ENCODE data around the gene SNX9. TPM values are rescaled to one million over a fixed set of nuclear protein-coding genes. Genes with fewer than 3 reads are reported as not detected.

SNX9 gene
- total and polyA plus RNA-seq, 2 of the 4 experiments (the other 2 are of a cell fraction) = 35.3 to 41.2 TPM

GRCh38 chr6:157813750-157814455 is 9.1 kb upstream of the SNX9 start:
- Histone ChIP-seq H2AFZ (replicated peaks; ENCODE audit: low read length, poor library complexity) (no peak overlapping the region), H2BK120ac (ENCODE audit: low read depth, low read length) (peak overlapping the region; percentile 82), H3K18ac (ENCODE audit: low read depth, low read length) (peak overlapping the region; percentile 77), H3K4ac (ENCODE audit: low read depth, low read length) (peak overlapping the region; percentile 88), H3K9me3 (ENCODE audit: control insufficient read depth, insufficient read depth, low read length) (no peaks in the 10 kb centered on the region), H2BK5ac (ENCODE audit: low read depth, low read length, poor library complexity, severe bottlenecking) (peak overlapping the region; percentile 50), H3K4me2 (ENCODE audit: low read depth, low read length) (peak overlapping the region; percentile 53; the same call in 1 of the 2 replicates), H2BK20ac (ENCODE audit: low read depth, low read length) (peak overlapping the region; percentile 95), H3K27me3 (ENCODE audit: control insufficient read depth, insufficient read depth, low read length) (no peaks in the 10 kb centered on the region), H4K20me1 (ENCODE audit: insufficient read depth, low read length) (no peaks in the 10 kb centered on the region), H3K4me3 (ENCODE audit: insufficient read depth, low read depth, low read length) (no peak overlapping the region), H3K79me1 (ENCODE audit: low read depth in 1 of 2, low read length in 2 of 2) (no peaks in the 10 kb centered on the region), H3K9me1 (ENCODE audit: insufficient read depth, low read length) (peaks cover 12% of the 10 kb centered on the region), H2AK9ac (replicated peaks; ENCODE audit: low read depth, low read length, poor library complexity) (no peak overlapping the region), H2AK5ac (ENCODE audit: low read depth, low read length) (peak overlapping the region; percentile 85), H4K91ac (ENCODE audit: insufficient read depth, low read depth, low read length) (peak overlapping the region; percentile 67), H3K36me3 (ENCODE audit: control insufficient read depth, insufficient read depth, low read length) (no peaks in the 10 kb centered on the region), H3K23ac (ENCODE audit: low read depth, low read length) (peak overlapping the region; percentile 69; the same call in 1 of the 2 replicates), H3K4me1 (ENCODE audit: control insufficient read depth, insufficient read depth, low read length) (peaks cover 12% of the 10 kb centered on the region), H3K56ac (ENCODE audit: extremely low read depth, insufficient read depth, low read length) (0 out of 2 replicates have a peak overlapping the region, but pooled peaks have one; percentile 32), H4K5ac (ENCODE audit: low read depth, low read length) (peak overlapping the region; percentile 83; the same call in 1 of the 2 replicates), H3K9ac (ENCODE audit: low read depth, low read length) (peak overlapping the region; percentile 2; the same call in 1 of the 2 replicates), H3K14ac (replicated peaks; ENCODE audit: low read depth, low read length) (peak overlapping the region; percentile 77), H4K8ac (ENCODE audit: low read depth in 2 of 2, low read length in 2 of 2) (peak overlapping the region; percentile 31 to 67; a peak in 2 of 4 replicates), H3K27ac (ENCODE audit: insufficient read depth, low read length) (peak overlapping the region; percentile 87), H2BK15ac (ENCODE audit: low read depth, low read length) (peak overlapping the region; percentile 75; the same call in 2 of the 3 replicates)
- POLR2A ChIA-PET (ENCODE audit: unreplicated experiment) = interaction anchor here (0.7 kb wide), 1 partner anchor 1976 kb away, joined by 3 read pairs; the partner anchor contains the start of gene TCP1
- BruUV-seq (replicated peaks) = no TSS peak
- CTCF ChIA-PET = no interaction called here
- dilution Hi-C loops (cut with HindIII; ENCODE audit: low sequenced_read_pairs, unreplicated experiment) (no loop called here), intact Hi-C loops (cut with micrococcal nuclease) (no loop called here), in situ Hi-C loops (cut with MboI; ENCODE audit: low sequenced_read_pairs) (no loop called here)
- peak; percentile 82 for DNase-seq
- WGBS, 2 experiments (ENCODE audit: extremely low coverage in 2 of 2, insufficient read length in 1 of 2) = 67% methylated on average over 3 of the region's 5 CpGs; no CpG with 5 or more reads in 1 of the 2 experiments
- peak; percentile 81 for ATAC-seq (ENCODE audit: low read depth)
- TF ChIP-seq RFX5 (IDR thresholded peaks at IDR 0.05; ENCODE audit: low read depth, low read length) = no peak
- TF ChIP-seq BHLHE40 (IDR thresholded peaks at IDR 0.05; ENCODE audit: low read depth, low read length) = peak; percentile 4; the same call in 1 of the 2 replicates
- TF ChIP-seq CTCF (conservative IDR thresholded peaks at IDR 0.05; ENCODE audit: low read depth, low read length) = no peak
- TF ChIP-seq SMC3 (IDR thresholded peaks at IDR 0.05; ENCODE audit: low read depth, low read length) = no peak
- TF ChIP-seq, protein P1, sequence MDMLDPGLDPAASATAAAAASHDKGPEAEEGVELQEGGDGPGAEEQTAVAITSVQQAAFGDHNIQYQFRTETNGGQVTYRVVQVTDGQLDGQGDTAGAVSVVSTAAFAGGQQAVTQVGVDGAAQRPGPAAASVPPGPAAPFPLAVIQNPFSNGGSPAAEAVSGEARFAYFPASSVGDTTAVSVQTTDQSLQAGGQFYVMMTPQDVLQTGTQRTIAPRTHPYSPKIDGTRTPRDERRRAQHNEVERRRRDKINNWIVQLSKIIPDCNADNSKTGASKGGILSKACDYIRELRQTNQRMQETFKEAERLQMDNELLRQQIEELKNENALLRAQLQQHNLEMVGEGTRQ (IDR thresholded peaks at IDR 0.05; ENCODE audit: low read depth, low read length) = no peak
- no peak; the same call in 1 of the 2 replicates for TF ChIP-seq RAD21 (IDR thresholded peaks at IDR 0.05; ENCODE audit: low read length)
- no peak for TF ChIP-seq MXI1 (IDR thresholded peaks at IDR 0.05; ENCODE audit: borderline replicate concordance, low read depth, low read length)
- no peak for TF ChIP-seq MAFK (IDR thresholded peaks at IDR 0.05; ENCODE audit: low read depth, low read length)
- 0 out of 2 replicates have a peak, but pooled peaks have one; percentile 3 for TF ChIP-seq NFE2L2 (IDR thresholded peaks at IDR 0.05; ENCODE audit: low read depth, low read length)
- TF ChIP-seq RCOR1 (IDR thresholded peaks at IDR 0.05; ENCODE audit: insufficient replicate concordance, low read length) = no peak
- TF ChIP-seq, protein P2, sequence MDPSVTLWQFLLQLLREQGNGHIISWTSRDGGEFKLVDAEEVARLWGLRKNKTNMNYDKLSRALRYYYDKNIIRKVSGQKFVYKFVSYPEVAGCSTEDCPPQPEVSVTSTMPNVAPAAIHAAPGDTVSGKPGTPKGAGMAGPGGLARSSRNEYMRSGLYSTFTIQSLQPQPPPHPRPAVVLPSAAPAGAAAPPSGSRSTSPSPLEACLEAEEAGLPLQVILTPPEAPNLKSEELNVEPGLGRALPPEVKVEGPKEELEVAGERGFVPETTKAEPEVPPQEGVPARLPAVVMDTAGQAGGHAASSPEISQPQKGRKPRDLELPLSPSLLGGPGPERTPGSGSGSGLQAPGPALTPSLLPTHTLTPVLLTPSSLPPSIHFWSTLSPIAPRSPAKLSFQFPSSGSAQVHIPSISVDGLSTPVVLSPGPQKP (IDR thresholded peaks at IDR 0.05; ENCODE audit: borderline replicate concordance, low read depth, low read length) = no peak
- no peak for TF ChIP-seq CEBPB (IDR thresholded peaks at IDR 0.05; ENCODE audit: low read depth, low read length)
- TF ChIP-seq FOS (IDR thresholded peaks at IDR 0.05; ENCODE audit: low read depth, low read length) = peak; percentile 54
- TF ChIP-seq CHD1 (IDR thresholded peaks at IDR 0.05; ENCODE audit: low read depth, low read length) = no peak

All from IMR-90 (cell line).